ENCODE data around the gene MARK3.
A peak's percentile ranks its signal among the peaks of the same experiment; 100 is the strongest.

MARK3 gene

GRCh38 chr14:103545219-103545914 lies 160.2 kb downstream of the MARK3 start:
- no peak for DNase-seq (ENCODE audit: low read depth)
- no peak for TF ChIP-seq CTCF (IDR thresholded peaks at IDR 0.05; ENCODE audit: low read length, missing control alignments)
- H3K4me3 ChIP-seq (replicated peaks; ENCODE audit: low read depth, low read length), result no peak overlapping the region

- DNase-seq (ENCODE audit: low read depth), result no peak
- no peak overlapping the region for H3K4me3 ChIP-seq (replicated peaks; ENCODE audit: low read depth, low read length)
- TF ChIP-seq CTCF (IDR thresholded peaks at IDR 0.05; ENCODE audit: low read length, missing control alignments), result no peak
Observed at GRCh38 chr14:103545915-103546651, 160.9 kb downstream of the MARK3 start.

GRCh38 chr14:103546652-103547454 lies 161.6 kb downstream of the MARK3 start:
- no peak overlapping the region for H3K4me3 ChIP-seq (replicated peaks; ENCODE audit: low read depth, low read length)
- peak; percentile 56 for DNase-seq (ENCODE audit: low read depth)
- peak; percentile 81 for TF ChIP-seq CTCF (IDR thresholded peaks at IDR 0.05; ENCODE audit: low read length, missing control alignments)

- TF ChIP-seq CTCF (IDR thresholded peaks at IDR 0.05; ENCODE audit: low read length, missing control alignments), result no peak
- no peak overlapping the region for H3K4me3 ChIP-seq (replicated peaks; ENCODE audit: low read depth, low read length)
- no peak for DNase-seq (ENCODE audit: low read depth)
Observed at GRCh38 chr14:103547455-103547940, 162.3 kb downstream of the MARK3 start.

- H3K4me3 ChIP-seq (replicated peaks; ENCODE audit: low read depth, low read length), result no peak overlapping the region
- TF ChIP-seq CTCF (IDR thresholded peaks at IDR 0.05; ENCODE audit: low read length, missing control alignments), result no peak
- no peak for DNase-seq (ENCODE audit: low read depth)
Observed at GRCh38 chr14:103547941-103548462, 162.8 kb downstream of the MARK3 start.

GRCh38 chr14:103548463-103549351 lies 163.5 kb downstream of the MARK3 start:
- DNase-seq (ENCODE audit: low read depth), result no peak
- no peak for TF ChIP-seq CTCF (IDR thresholded peaks at IDR 0.05; ENCODE audit: low read length, missing control alignments)
- H3K4me3 ChIP-seq (replicated peaks; ENCODE audit: low read depth, low read length), result no peak overlapping the region
